ENCODE measurements around the gene ZSCAN21. TPM values are rescaled to one million over a fixed set of nuclear protein-coding genes. Genes with fewer than 3 reads are reported as not detected.
A peak's percentile ranks its signal among the peaks of the same experiment; 100 is the strongest.

ZSCAN21 gene
- total RNA-seq, 1 experiment from 2014 or later, result 24.3 TPM

- H2AFZ ChIP-seq (ENCODE audit: low read length), result no peak overlapping the region
- peaks cover 57 to 61% (median 60%) of the 10 kb centered on the region in 3 experiments for H3K36me3 Mint-ChIP-seq (ENCODE audit: insufficient read depth in 1 of 3, low read depth in 3 of 3)
Measured at GRCh38 chr7:100090527-100091410, 41.2 kb downstream of the ZSCAN21 start.

More at GRCh38 chr7:100090527-100091410, 41.2 kb downstream of the ZSCAN21 start:
- no peak overlapping the region for H2BK15ac ChIP-seq (ENCODE audit: low read depth, low read length)
- H2BK12ac ChIP-seq (ENCODE audit: insufficient read length, low read depth, low read length), result no peak overlapping the region
- peaks cover 5% of the 10 kb centered on the region for H3K27me3 Mint-ChIP-seq (ENCODE audit: low read depth)
- no peak overlapping the region for H3K9ac ChIP-seq (ENCODE audit: extremely low read depth, insufficient read length, low read length)
- no peaks in the 10 kb centered on the region for H4K20me1 ChIP-seq (ENCODE audit: control insufficient read depth, insufficient read depth, insufficient read length)
- no peaks in the 10 kb centered on the region for H3K27me3 ChIP-seq (ENCODE audit: insufficient read depth, low read length)
- DNase-seq, result no peak
- WGBS (ENCODE audit: extremely low coverage, insufficient read length, low lambda C conversion rate), result no CpG with 5 or more reads among the region's 14 CpGs
- no peak overlapping the region for H3K56ac ChIP-seq (ENCODE audit: insufficient read length, low read depth, low read length)
- H2AK5ac ChIP-seq (ENCODE audit: insufficient read length, low read length), result no peak overlapping the region
- H2BK5ac ChIP-seq (ENCODE audit: insufficient read length, low read length), result no peak overlapping the region
- H4K8ac ChIP-seq (replicated peaks; ENCODE audit: insufficient read length, low read depth, low read length), result no peak overlapping the region
- no peak overlapping the region for H3K27ac ChIP-seq (ENCODE audit: insufficient read length, low read depth, low read length)
- H3K14ac ChIP-seq (ENCODE audit: insufficient read depth, low read length), result no peak overlapping the region
- H3K4me3 Mint-ChIP-seq, result peak overlapping the region; percentile 73 to 96; a peak in 4 of 5 replicates
- peaks cover 9% of the 10 kb centered on the region in 2 experiments for H3K4me1 Mint-ChIP-seq
- no peaks in the 10 kb centered on the region for H3K79me2 ChIP-seq (ENCODE audit: insufficient read depth, low read length)
- TF ChIP-seq CTCF (conservative IDR thresholded peaks at IDR 0.05), result no peak
- H3K4me2 ChIP-seq (ENCODE audit: insufficient read depth, insufficient read length, low read length), result no peak overlapping the region
- H3K18ac ChIP-seq (ENCODE audit: insufficient read length, low read depth, low read length), result no peak overlapping the region
- no peak overlapping the region for H3K23ac ChIP-seq (ENCODE audit: insufficient read length, low read depth, low read length)
- no peaks in the 10 kb centered on the region for H3K9me3 ChIP-seq (ENCODE audit: control insufficient read depth, low read depth, low read length)
- no peaks in the 10 kb centered on the region; a peak in 1 of 5 replicates for H3K9me3 Mint-ChIP-seq
- H4K91ac ChIP-seq (ENCODE audit: insufficient read length, low read depth, low read length), result no peak overlapping the region
- no peak overlapping the region for H4K5ac ChIP-seq (ENCODE audit: insufficient read length, low read depth, low read length)
- no peaks in the 10 kb centered on the region for H3K79me1 ChIP-seq (ENCODE audit: insufficient read depth, low read depth, low read length, poor library complexity, severe bottlenecking)
- peak overlapping the region in 2 of 3 experiments; percentile 70 to 84; a peak in 6 of 7 replicates for H3K27ac Mint-ChIP-seq
- no peak overlapping the region for H3T11ph ChIP-seq (ENCODE audit: low read length)
- H3K23me2 ChIP-seq (ENCODE audit: insufficient read length, low read depth, low read length, poor library complexity, severe bottlenecking), result peaks cover 4% of the 10 kb centered on the region
- no peak overlapping the region for H3K4ac ChIP-seq (ENCODE audit: low read depth, low read length)
- no peak overlapping the region for H2BK120ac ChIP-seq (ENCODE audit: low read depth, low read length, poor library complexity, severe bottlenecking)
- no peaks in the 10 kb centered on the region for H3K4me1 ChIP-seq (ENCODE audit: insufficient read depth, low read length)
- H2BK20ac ChIP-seq (ENCODE audit: low read depth, low read length, poor library complexity, severe bottlenecking), result no peak overlapping the region
